ENCODE results near the gene ATN1. TPM values are rescaled to one million over a fixed set of nuclear protein-coding genes. Genes with fewer than 3 reads are reported as not detected.
"Not testable (repeated sequence)": the region's sequence is repeated elsewhere in the genome, so short reads cannot be mapped to it uniquely, and the experiment has no call there.

The ATN1 gene
- total and polyA plus RNA-seq, 9 of the 15 experiments (the other 6 are each of a cell fraction or from before 2014, with no cell fraction given), result 0.15 to 49.8 (median 2.7) TPM

- TF ChIP-seq HSF4 (CRISPR knock-in tag; IDR thresholded peaks at IDR 0.05; ENCODE audit: borderline replicate concordance), result no peak
- no peak for TF ChIP-seq IFI16 (CRISPR knock-in tag; IDR thresholded peaks at IDR 0.05)
- TF ChIP-seq AFF4 (CRISPR knock-in tag; IDR thresholded peaks at IDR 0.05), result no peak
- no peak for TF ChIP-seq ZFPM2 (CRISPR knock-in tag; IDR thresholded peaks at IDR 0.05)
- TF ChIP-seq SNAPC5 (CRISPR knock-in tag; IDR thresholded peaks at IDR 0.05), result no peak
- no peak for TF ChIP-seq MAZ (CRISPR knock-in tag; conservative IDR thresholded peaks at IDR 0.05 in 1 of 2, IDR thresholded peaks at IDR 0.05 in 1 of 2)
- no peak for TF ChIP-seq ZNF740 (CRISPR knock-in tag; IDR thresholded peaks at IDR 0.05)
- TF ChIP-seq ZNF740 (tag; IDR thresholded peaks at IDR 0.05), result no peak
- TF ChIP-seq GTF2E2 (tag; IDR thresholded peaks at IDR 0.05), result 0 out of 2 replicates have a peak, but pooled peaks have one; percentile 4
- TF ChIP-seq MAFF (IDR thresholded peaks at IDR 0.05; ENCODE audit: low read length), result no peak
- TF ChIP-seq ZNF707 (CRISPR knock-in tag; conservative IDR thresholded peaks at IDR 0.05), result no peak
- TF ChIP-seq ZNF586 (CRISPR knock-in tag; conservative IDR thresholded peaks at IDR 0.05), result no peak
Measured at GRCh38 chr12:6891646-6892001, 36.1 kb upstream of the ATN1 start (continued).

GRCh38 chr12:6892683-6893082 lies 35.1 kb upstream of the ATN1 start:
- H3K9me1 ChIP-seq (ENCODE audit: control insufficient read depth, insufficient read depth, low read length); H3K27ac ChIP-seq (ENCODE audit: extremely low read depth, low read depth, low read length); POLR2A ChIA-PET; H3K9ac ChIP-seq (ENCODE audit: insufficient read depth in 1 of 2, low read depth in 2 of 2, low read length in 2 of 2); DNase-seq (ENCODE audit: extremely low read depth in 1 of 4, low spot score in 3 of 4); H3K27me3 ChIP-seq (ENCODE audit: control insufficient read depth in 2 of 2, insufficient read depth in 2 of 2, low read length in 2 of 2); H3K79me2 ChIP-seq (ENCODE audit: control insufficient read depth, insufficient read depth, low read length); intact Hi-C loops (cut with micrococcal nuclease); H3K4me2 ChIP-seq (ENCODE audit: insufficient read depth, low read length); CTCF ChIA-PET (ENCODE audit: low intra/inter-chr PET ratio); ATAC-seq; FAIRE-seq; H2AFZ ChIP-seq (ENCODE audit: low read depth, low read length); H3K4me3 ChIP-seq; H4K20me1 ChIP-seq (replicated peaks; ENCODE audit: control insufficient read depth, insufficient read depth, low read length); BruUV-seq (replicated peaks); in situ Hi-C loops (cut with MboI); H3K9me3 ChIP-seq (replicated peaks; ENCODE audit: control insufficient read depth, insufficient read depth, low read depth, low read length); H3K36me3 ChIP-seq (ENCODE audit: control insufficient read depth, insufficient read depth, low read length): not testable (repeated sequence)
- WGBS (ENCODE audit: insufficient coverage, low coverage, missing lambda C conversion rate), result 76% methylated on average over 3 of the region's 3 CpGs
- peaks cover 12 to 15% of the 10 kb centered on the region in 2 experiments; a peak in 4 of 5 replicates for H3K4me1 ChIP-seq (replicated peaks in 1 of 2; ENCODE audit: control insufficient read depth in 2 of 2, insufficient read depth in 2 of 2, low read length in 2 of 2)

Data from K562 (cell line).